ENCODE data around the gene ASTN2.

- TF ChIP-seq POLR2A (IDR thresholded peaks at IDR 0.05; ENCODE audit: low read length): no peak
- no peak for TF ChIP-seq GATA1 (IDR thresholded peaks at IDR 0.05; ENCODE audit: low read depth, low read length)
These were observed 572.2 kb downstream of the ASTN2 start for GRCh38 chr9:116842658-116843057.

All from erythroblast (primary cell).